Hepatocyte (in vitro differentiated cells): ENCODE measurements around the gene SUN2. TPM values are rescaled to one million over a fixed set of nuclear protein-coding genes. Genes with fewer than 3 reads are reported as not detected.

Experiments
- DNase-seq: peaks from one replicate; pipeline ENCODE4 v3.0.0-alpha.2; 2016; ENCODE audit warnings: low spot score
- H2AFZ ChIP-seq: fragments of 200-600 bp; sonication (generic); 2 replicates; pipeline ENCODE4 v1.6.0; 2016; ENCODE audit warnings: antibody characterized with exemption, mild to moderate bottlenecking
- H3K27ac ChIP-seq: fragments of 200-600 bp; sonication (generic); 2 replicates; pipeline ENCODE4 v1.5.1; 2016; ENCODE audit warnings: mild to moderate bottlenecking
- H3K27me3 ChIP-seq: fragments of 200-600 bp; sonication (generic); 2 replicates; pipeline ENCODE4 v1.6.1; 2016
- H3K36me3 ChIP-seq: fragments of 200-600 bp; sonication (generic); replicated peaks from 2 replicates; pipeline ENCODE4 v1.5.1; 2016; ENCODE audit warnings: low read depth; ENCODE audit not compliant: insufficient read depth
- H3K4me1 ChIP-seq: fragments of 200-600 bp; sonication (generic); 2 replicates; pipeline ENCODE4 v1.5.1; 2016; ENCODE audit warnings: mild to moderate bottlenecking, moderate library complexity; ENCODE audit not compliant: insufficient read depth
- H3K4me2 ChIP-seq: fragments of 200-600 bp; sonication (generic); 2 replicates; pipeline ENCODE4 v1.6.0; 2016
- H3K4me3 ChIP-seq: fragments of 200-600 bp; sonication (generic); 2 replicates; pipeline ENCODE4 v1.5.1; 2016; ENCODE audit warnings: mild to moderate bottlenecking
- H3K79me2 ChIP-seq: fragments of 200-600 bp; sonication (generic); 2 replicates; pipeline ENCODE4 v1.6.0; 2017; ENCODE audit warnings: mild to moderate bottlenecking
- H3K9me2 ChIP-seq: fragments of 200-600 bp; sonication (generic); replicated peaks from 2 replicates; pipeline ENCODE4 v1.6.0; 2017; ENCODE audit warnings: mild to moderate bottlenecking; ENCODE audit not compliant: insufficient read depth
- H3K9me3 ChIP-seq: fragments of 200-600 bp; sonication (generic); 2 replicates; pipeline ENCODE4 v1.5.1; 2016; ENCODE audit warnings: low read depth, mild to moderate bottlenecking
- H4K20me1 ChIP-seq: fragments of 200-600 bp; sonication (generic); 2 replicates; pipeline ENCODE4 v1.6.0; 2016; ENCODE audit warnings: mild to moderate bottlenecking; ENCODE audit not compliant: insufficient read depth, poor library complexity, severe bottlenecking
- CTCF ChIP-seq: fragments of 200-600 bp; sonication (generic); IDR thresholded peaks from 2 replicates; pipeline ENCODE4 v1.5.1; 2016; ENCODE audit warnings: antibody characterized with exemption, mild to moderate bottlenecking; ENCODE audit not compliant: poor library complexity
- EZH2 ChIP-seq: fragments of 200-600 bp; sonication (generic); IDR thresholded peaks from 2 replicates; pipeline ENCODE4 v1.6.1; 2016; ENCODE audit warnings: antibody characterized with exemption, mild to moderate bottlenecking, borderline replicate concordance
- EZH2phosphoT487 ChIP-seq: fragments of 200-600 bp; sonication (generic); IDR thresholded peaks from one replicate; pipeline ENCODE4 v1.6.1; 2018; ENCODE audit warnings: antibody characterized with exemption, mild to moderate bottlenecking, low read depth, moderate library complexity; ENCODE audit not compliant: unreplicated experiment, severe bottlenecking
- WGBS: methylation state at CpG from one replicate; pipeline ENCODE4 v1.1.6; 2016; ENCODE audit warnings: low lambda C conversion rate; ENCODE audit errors: missing lambda C conversion rate; 5-methylcytosine and 5-hydroxymethylcytosine counted together
- polyA plus RNA-seq: library from polyadenylated mRNA; unstranded; fragments of >200 nt; fragmentation: Nextera tagmentation; extraction: Ambion mirVana; gene quantifications from 2 replicates; pipeline ENCODE4 v1.2.1, GENCODE V29; 2016
- total RNA-seq: library from RNA; depleted of rRNA; stranded (reverse); fragments of >200 nt; gene quantifications from 2 replicates; pipeline ENCODE4 v1.2.3, GENCODE V29; 2014

Gene SUN2
- total and polyA plus RNA-seq, 2 experiments from 2014 or later: 56.1 to 70.8 TPM

GRCh38 chr22:38716826-38717225 lies 39.0 kb downstream of the SUN2 start:
- H3K9me3 ChIP-seq: no peaks in the 10 kb centered on the region
- no peak for DNase-seq
- no peak for TF ChIP-seq EZH2phosphoT487
- no peak for TF ChIP-seq EZH2
- no peak for TF ChIP-seq CTCF
- no peaks in the 10 kb centered on the region for H3K9me2 ChIP-seq
- no peak overlapping the region for H3K27ac ChIP-seq
- H3K36me3 ChIP-seq: no peaks in the 10 kb centered on the region
- peaks cover 45% of the 10 kb centered on the region for H4K20me1 ChIP-seq
- H3K4me2 ChIP-seq: no peak overlapping the region
- peaks cover 56% of the 10 kb centered on the region for H3K79me2 ChIP-seq
- H3K4me1 ChIP-seq: peaks cover 4% of the 10 kb centered on the region
- H2AFZ ChIP-seq: no peak overlapping the region
- no peak overlapping the region for H3K4me3 ChIP-seq
- WGBS: 95% methylated on average over 9 of the region's 9 CpGs
- H3K27me3 ChIP-seq: no peaks in the 10 kb centered on the region

GRCh38 chr22:38716271-38716670 lies 39.5 kb downstream of the SUN2 start:
- no peaks in the 10 kb centered on the region for H3K36me3 ChIP-seq
- H2AFZ ChIP-seq: no peak overlapping the region
- peaks cover 50% of the 10 kb centered on the region for H4K20me1 ChIP-seq
- no peak overlapping the region for H3K4me3 ChIP-seq
- H3K9me3 ChIP-seq: no peaks in the 10 kb centered on the region
- H3K79me2 ChIP-seq: peaks cover 62% of the 10 kb centered on the region
- H3K27ac ChIP-seq: no peak overlapping the region
- no peaks in the 10 kb centered on the region for H3K9me2 ChIP-seq
- no peak overlapping the region for H3K4me2 ChIP-seq
- TF ChIP-seq EZH2phosphoT487 (no peak), EZH2 (no peak), CTCF (no peak)
- 100% methylated on average over 10 of the region's 10 CpGs for WGBS
- H3K27me3 ChIP-seq: no peaks in the 10 kb centered on the region
- H3K4me1 ChIP-seq: peaks cover 4% of the 10 kb centered on the region
- no peak for DNase-seq

- peaks cover 4% of the 10 kb centered on the region for H3K4me1 ChIP-seq
- H3K4me3 ChIP-seq: no peak overlapping the region
- H3K9me2 ChIP-seq: no peaks in the 10 kb centered on the region
- H3K79me2 ChIP-seq: peaks cover 65% of the 10 kb centered on the region
- no peak overlapping the region for H3K4me2 ChIP-seq
- H3K27ac ChIP-seq: no peak overlapping the region
- H2AFZ ChIP-seq: no peak overlapping the region
- peaks cover 55% of the 10 kb centered on the region for H4K20me1 ChIP-seq
- 97% methylated on average over 15 of the region's 15 CpGs for WGBS
- no peak for TF ChIP-seq CTCF
- TF ChIP-seq EZH2phosphoT487: no peak
- TF ChIP-seq EZH2: no peak
- H3K27me3 ChIP-seq: no peaks in the 10 kb centered on the region
- no peaks in the 10 kb centered on the region for H3K9me3 ChIP-seq
- DNase-seq: no peak
- no peaks in the 10 kb centered on the region for H3K36me3 ChIP-seq
These were observed 39.9 kb downstream of the SUN2 start for GRCh38 chr22:38715852-38716251.
